Fibroblast of skin of left quadriceps (primary cell): ENCODE measurements around the gene SMAP1.

Experiments used
- DNase-seq, 2 experiments: peaks; one replicate each; pipeline ENCODE4 v3.0.0-alpha.2; 2013; ENCODE audit warnings: low read depth in 2 of 2

Gene SMAP1

DNA sequence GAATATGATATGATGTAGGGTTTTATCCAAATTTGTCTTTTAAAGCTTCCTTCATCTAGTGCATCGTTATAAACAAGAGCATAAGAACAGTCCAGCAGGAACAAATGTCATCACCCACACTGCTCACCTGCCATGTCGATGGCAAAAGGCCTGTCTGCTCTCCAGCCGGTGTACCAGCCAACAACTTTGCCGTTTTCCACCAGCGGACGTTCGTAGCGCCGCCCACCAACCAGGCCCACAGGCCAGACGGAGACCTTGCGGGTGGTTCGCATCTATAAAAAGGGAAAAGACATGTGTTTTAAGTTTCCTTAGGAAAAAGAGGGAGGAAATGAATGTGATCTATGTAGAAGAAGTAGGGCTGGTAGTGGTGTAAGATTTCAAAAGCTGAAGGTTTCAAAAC lies 226.3 kb downstream of the SMAP1 start:
- DNase-seq, result no peak

DNA sequence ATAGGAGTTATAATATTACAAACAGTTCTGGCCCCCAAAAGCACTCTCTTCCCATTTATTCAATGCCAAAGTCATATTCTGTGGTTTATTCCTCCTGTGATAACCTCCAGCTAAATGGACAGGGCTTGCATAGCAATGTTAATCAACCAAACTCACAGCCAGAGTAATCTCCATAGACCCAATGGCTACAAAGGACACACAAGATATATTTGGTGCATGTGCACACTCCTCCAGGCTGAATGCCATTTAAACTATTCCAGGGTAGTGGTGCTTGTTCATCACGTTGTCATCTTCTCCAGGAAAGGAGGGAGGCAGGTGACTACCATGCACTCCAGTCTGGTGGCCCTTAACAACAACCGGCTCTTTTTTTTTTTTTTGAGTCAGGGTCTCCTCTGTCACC lies 232.4 kb downstream of the SMAP1 start:
- no peak for DNase-seq

DNA sequence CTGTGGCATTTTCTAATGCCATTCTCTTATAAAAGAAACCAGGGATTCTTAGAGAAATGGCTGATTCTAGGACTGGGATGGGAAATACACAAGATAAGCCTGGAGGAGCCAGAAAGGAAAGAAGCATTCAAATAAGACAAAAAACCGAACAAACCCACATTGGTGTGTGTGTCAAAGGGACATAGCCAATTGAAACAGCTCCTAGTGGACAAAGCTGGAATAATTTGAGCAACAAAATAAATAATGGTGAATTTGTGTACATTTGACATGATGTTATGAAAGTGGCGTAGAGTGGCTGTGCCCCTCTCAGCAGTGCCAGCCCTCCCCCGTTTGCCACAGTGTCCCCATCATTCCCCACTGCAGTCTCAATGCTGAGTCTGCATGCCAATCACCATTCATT lies 233.6 kb downstream of the SMAP1 start:
- no peak for DNase-seq

DNA sequence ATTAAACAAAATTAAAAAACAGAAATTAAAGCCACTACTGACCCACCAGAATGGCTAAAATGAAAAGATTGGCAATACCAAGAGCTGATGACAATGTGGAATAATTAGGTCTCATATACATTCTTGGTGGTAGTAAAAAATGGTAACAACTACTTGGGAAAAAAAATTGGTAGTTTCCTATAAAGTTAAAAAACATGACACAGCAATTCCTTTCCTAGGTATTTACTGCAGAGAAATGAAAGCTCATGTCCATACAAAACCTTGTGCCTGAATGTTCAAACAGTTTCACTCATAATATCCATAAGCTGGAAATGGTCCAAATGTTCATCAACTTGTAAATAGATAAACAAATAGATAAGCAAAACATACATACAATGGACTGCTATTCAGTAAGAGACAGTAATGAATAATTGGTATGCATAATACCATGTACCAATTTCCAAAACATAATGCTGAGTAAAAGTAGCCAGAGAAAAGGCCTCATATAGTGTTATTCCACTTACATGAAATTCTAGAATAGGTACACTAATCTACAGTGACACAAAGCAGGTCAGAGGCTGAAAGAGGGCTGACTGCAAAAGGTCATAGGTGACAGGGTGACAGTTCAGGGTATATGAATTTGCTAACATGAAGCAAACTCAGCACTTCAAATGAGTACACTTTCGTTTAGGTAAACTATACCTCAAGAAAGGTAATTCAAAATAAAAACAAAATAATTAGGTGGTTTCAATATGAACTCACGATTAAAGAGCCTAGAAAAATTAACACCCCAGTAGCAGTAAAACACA lies 236.2 kb downstream of the SMAP1 start:
- no peak for DNase-seq

DNA sequence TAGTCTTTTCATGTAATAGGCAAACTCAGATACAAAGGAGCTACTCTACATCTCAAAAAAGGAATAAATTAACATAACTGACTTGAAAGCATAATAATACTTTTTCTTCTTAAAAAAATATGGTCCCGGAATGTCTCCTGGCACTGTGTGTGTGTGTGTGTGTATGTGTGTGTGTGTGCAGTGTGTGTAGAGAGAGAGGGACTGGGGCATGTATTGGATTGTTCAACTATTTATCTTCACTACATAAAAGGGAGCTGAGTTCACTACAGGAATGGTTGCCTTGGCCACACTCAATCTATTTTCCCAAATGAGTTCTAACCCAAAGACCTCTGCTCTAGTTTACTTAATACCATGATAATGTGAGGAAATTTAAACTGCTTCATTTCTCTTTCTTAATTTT lies 238.1 kb downstream of the SMAP1 start:
- no peak for DNase-seq
